Smooth muscle cell (in vitro differentiated cells): Measurements from ENCODE around the gene ADGRG1. TPM values are rescaled to one million over a fixed set of nuclear protein-coding genes. Genes with fewer than 3 reads are reported as not detected.

Experiments used
- DNase-seq: peaks from one replicate; lab custom pipeline; 2025; ENCODE audit not compliant: unreplicated experiment; lab: John Stamatoyannopoulos, UW
- H2AFZ ChIP-seq: fragments of 200-600 bp; sonication (generic); 2 replicates; pipeline ENCODE4 v1.6.0; 2016; ENCODE audit warnings: antibody characterized with exemption, low read depth, mild to moderate bottlenecking
- H3F3A ChIP-seq: fragments of 200-600 bp; sonication (generic); 2 replicates; pipeline ENCODE4 v1.6.0; 2017; ENCODE audit warnings: antibody characterized with exemption, low read depth
- H3K27ac ChIP-seq: fragments of 200-600 bp; sonication (generic); 2 replicates; pipeline ENCODE4 v1.5.1; 2016; ENCODE audit warnings: low read depth, mild to moderate bottlenecking
- H3K27me3 ChIP-seq: fragments of 200-600 bp; sonication (generic); 2 replicates; pipeline ENCODE4 v1.6.1; 2016; ENCODE audit warnings: low read depth, mild to moderate bottlenecking
- H3K36me3 ChIP-seq: fragments of 200-600 bp; sonication (generic); 2 replicates; pipeline ENCODE4 v1.5.1; 2016; ENCODE audit warnings: low read depth
- H3K4me1 ChIP-seq: fragments of 200-600 bp; sonication (generic); 2 replicates; pipeline ENCODE4 v1.5.1; 2016; ENCODE audit warnings: low read depth
- H3K4me2 ChIP-seq: fragments of 200-600 bp; sonication (generic); 2 replicates; pipeline ENCODE4 v1.6.0; 2016; ENCODE audit warnings: mild to moderate bottlenecking
- H3K4me3 ChIP-seq: fragments of 200-600 bp; sonication (generic); 2 replicates; pipeline ENCODE4 v1.5.1; 2016; ENCODE audit warnings: mild to moderate bottlenecking
- H3K79me2 ChIP-seq: fragments of 200-600 bp; sonication (generic); 2 replicates; pipeline ENCODE4 v1.6.0; 2016; ENCODE audit warnings: low read depth, mild to moderate bottlenecking
- H3K9ac ChIP-seq: fragments of 200-600 bp; sonication (generic); 2 replicates; pipeline ENCODE4 v1.6.0; 2016; ENCODE audit warnings: low read depth
- H3K9me3 ChIP-seq: fragments of 200-600 bp; sonication (generic); replicated peaks from 2 replicates; pipeline ENCODE4 v1.5.1; 2016; ENCODE audit warnings: low read depth
- H4K20me1 ChIP-seq: fragments of 200-600 bp; sonication (generic); 2 replicates; pipeline ENCODE4 v1.6.0; 2016; ENCODE audit warnings: low read depth
- WGBS: methylation state at CpG from one replicate; pipeline ENCODE4 v1.1.7; 2016; ENCODE audit warnings: low lambda C conversion rate; 5-methylcytosine and 5-hydroxymethylcytosine counted together
- polyA plus RNA-seq: library from polyadenylated mRNA; unstranded; fragments of >200 nt; fragmentation: Nextera tagmentation; extraction: Ambion mirVana; gene quantifications from 2 replicates; pipeline ENCODE4 v1.2.1, GENCODE V29; 2016
- total RNA-seq: library from RNA; depleted of rRNA; stranded (reverse); fragments of >200 nt; gene quantifications from 2 replicates; pipeline ENCODE4 v1.2.3, GENCODE V29; 2014
- TF ChIP-seq, protein P1 (sequence below): fragments of 200-600 bp; sonication (generic); IDR thresholded peaks from 2 replicates; pipeline ENCODE4 v1.5.1; 2017; ENCODE audit warnings: borderline replicate concordance, mild to moderate bottlenecking, antibody characterized with exemption; ENCODE audit not compliant: insufficient read depth, poor library complexity, severe bottlenecking

The ADGRG1 gene
- total and polyA plus RNA-seq, 2 experiments from 2014 or later = 15.3 to 32.0 TPM

DNA sequence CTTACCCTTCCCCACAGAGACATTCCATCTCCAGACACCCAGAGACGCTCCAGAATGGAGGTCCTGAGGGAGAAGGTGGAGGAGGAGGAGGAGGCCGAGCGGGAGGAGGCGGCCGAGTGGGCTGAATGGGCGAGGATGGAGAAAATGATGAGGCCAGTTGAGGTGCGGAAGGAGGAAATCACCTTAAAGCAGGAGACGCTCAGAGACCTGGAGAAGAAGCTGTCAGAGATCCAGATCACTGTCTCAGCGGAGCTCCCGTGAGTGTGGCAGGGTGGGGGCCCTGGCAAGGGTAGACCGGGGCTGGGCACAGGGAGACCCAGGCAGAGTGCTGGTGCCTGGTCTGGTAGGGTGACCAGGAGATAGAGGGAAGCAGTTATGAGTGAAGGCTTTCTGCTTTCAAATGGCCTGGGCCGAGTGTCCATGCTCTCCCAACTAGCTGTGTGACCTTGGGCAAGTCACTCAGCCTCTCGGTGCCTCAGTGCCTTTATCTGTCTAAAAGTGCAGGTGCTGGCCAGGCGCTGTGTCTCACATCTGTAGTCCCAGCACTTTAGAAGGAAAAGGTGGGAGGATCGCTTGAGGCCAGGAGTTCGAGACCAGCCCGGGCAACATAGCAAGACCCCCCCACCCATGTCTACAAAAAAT is 69.6 kb downstream of the ADGRG1 start:
- WGBS = 93% methylated on average over 17 of the region's 17 CpGs
- H3K36me3 ChIP-seq = no peaks in the 10 kb centered on the region
- no peak overlapping the region for H3K4me3 ChIP-seq
- no peak overlapping the region for H3K9ac ChIP-seq
- H3K4me2 ChIP-seq = no peak overlapping the region
- no peaks in the 10 kb centered on the region for H3F3A ChIP-seq
- no peaks in the 10 kb centered on the region for H3K4me1 ChIP-seq
- no peaks in the 10 kb centered on the region for H3K9me3 ChIP-seq
- no peak overlapping the region for H3K27ac ChIP-seq
- no peaks in the 10 kb centered on the region for H4K20me1 ChIP-seq
- no peaks in the 10 kb centered on the region for H3K27me3 ChIP-seq
- no peak for DNase-seq
- H2AFZ ChIP-seq = no peak overlapping the region
- no peaks in the 10 kb centered on the region for H3K79me2 ChIP-seq
- TF ChIP-seq, protein P1, sequence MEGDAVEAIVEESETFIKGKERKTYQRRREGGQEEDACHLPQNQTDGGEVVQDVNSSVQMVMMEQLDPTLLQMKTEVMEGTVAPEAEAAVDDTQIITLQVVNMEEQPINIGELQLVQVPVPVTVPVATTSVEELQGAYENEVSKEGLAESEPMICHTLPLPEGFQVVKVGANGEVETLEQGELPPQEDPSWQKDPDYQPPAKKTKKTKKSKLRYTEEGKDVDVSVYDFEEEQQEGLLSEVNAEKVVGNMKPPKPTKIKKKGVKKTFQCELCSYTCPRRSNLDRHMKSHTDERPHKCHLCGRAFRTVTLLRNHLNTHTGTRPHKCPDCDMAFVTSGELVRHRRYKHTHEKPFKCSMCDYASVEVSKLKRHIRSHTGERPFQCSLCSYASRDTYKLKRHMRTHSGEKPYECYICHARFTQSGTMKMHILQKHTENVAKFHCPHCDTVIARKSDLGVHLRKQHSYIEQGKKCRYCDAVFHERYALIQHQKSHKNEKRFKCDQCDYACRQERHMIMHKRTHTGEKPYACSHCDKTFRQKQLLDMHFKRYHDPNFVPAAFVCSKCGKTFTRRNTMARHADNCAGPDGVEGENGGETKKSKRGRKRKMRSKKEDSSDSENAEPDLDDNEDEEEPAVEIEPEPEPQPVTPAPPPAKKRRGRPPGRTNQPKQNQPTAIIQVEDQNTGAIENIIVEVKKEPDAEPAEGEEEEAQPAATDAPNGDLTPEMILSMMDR = no peak

GRCh38 chr16:57698812-57699405 is 70.5 kb downstream of the ADGRG1 start:
- DNase-seq = no peak
- H3F3A ChIP-seq = no peaks in the 10 kb centered on the region
- no peak overlapping the region for H3K4me3 ChIP-seq
- H3K9ac ChIP-seq = no peak overlapping the region
- no peaks in the 10 kb centered on the region for H4K20me1 ChIP-seq
- no peaks in the 10 kb centered on the region for H3K27me3 ChIP-seq
- WGBS = 88% methylated on average over 16 of the region's 16 CpGs
- no peak overlapping the region for H3K4me2 ChIP-seq
- TF ChIP-seq, protein P1 = no peak
- no peaks in the 10 kb centered on the region for H3K79me2 ChIP-seq
- H3K9me3 ChIP-seq = no peaks in the 10 kb centered on the region
- no peaks in the 10 kb centered on the region for H3K4me1 ChIP-seq
- no peaks in the 10 kb centered on the region for H3K36me3 ChIP-seq
- H2AFZ ChIP-seq = no peak overlapping the region
- no peak overlapping the region for H3K27ac ChIP-seq

- Histone ChIP-seq H3K9ac (no peak overlapping the region), H3F3A (no peaks in the 10 kb centered on the region), H3K36me3 (no peaks in the 10 kb centered on the region), H3K79me2 (no peaks in the 10 kb centered on the region), H2AFZ (no peak overlapping the region), H3K4me3 (no peak overlapping the region), H3K27me3 (no peaks in the 10 kb centered on the region), H3K27ac (no peak overlapping the region), H3K4me2 (no peak overlapping the region), H4K20me1 (no peaks in the 10 kb centered on the region), H3K9me3 (no peaks in the 10 kb centered on the region), H3K4me1 (no peaks in the 10 kb centered on the region)
- DNase-seq = no peak
- TF ChIP-seq, protein P1 = no peak
- 96% methylated on average over 3 of the region's 3 CpGs for WGBS
Observed at GRCh38 chr16:57699481-57699880, 71.1 kb downstream of the ADGRG1 start.

DNA sequence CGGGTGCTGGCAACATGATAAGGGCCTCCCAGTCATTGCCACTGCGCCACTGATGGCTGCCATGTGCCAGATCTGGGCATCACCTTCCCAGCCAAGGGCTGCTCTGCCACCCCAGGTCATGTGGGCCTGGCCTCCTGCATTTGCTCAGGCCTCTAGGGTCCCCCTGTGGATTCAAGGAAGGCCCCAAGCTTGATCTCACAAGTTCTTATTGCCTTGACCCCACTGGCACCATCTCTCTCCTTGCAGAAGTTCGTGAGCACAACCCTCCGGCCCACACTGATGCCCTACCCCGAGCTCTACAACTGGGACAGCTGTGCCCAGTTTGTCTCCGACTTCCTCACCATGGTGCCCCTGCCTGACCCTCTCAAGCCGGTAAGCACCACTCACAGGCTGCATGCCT is 71.5 kb downstream of the ADGRG1 start:
- Histone ChIP-seq H3K36me3 (no peaks in the 10 kb centered on the region), H3K4me1 (no peaks in the 10 kb centered on the region), H3K4me2 (no peak overlapping the region), H3K9me3 (no peaks in the 10 kb centered on the region), H4K20me1 (no peaks in the 10 kb centered on the region), H3K27me3 (no peaks in the 10 kb centered on the region), H3K79me2 (no peaks in the 10 kb centered on the region), H2AFZ (no peak overlapping the region), H3K9ac (no peak overlapping the region), H3F3A (no peaks in the 10 kb centered on the region), H3K4me3 (no peak overlapping the region), H3K27ac (no peak overlapping the region)
- WGBS = 95% methylated on average over 7 of the region's 7 CpGs
- TF ChIP-seq, protein P1 = no peak
- no peak for DNase-seq
